H1 (cell line): ENCODE results near the gene NR4A3. TPM values are rescaled to one million over a fixed set of nuclear protein-coding genes. Genes with fewer than 3 reads are reported as not detected.

ENCODE experiments used
- CTCF ChIA-PET: fragments of 300-600 bp; sonication (Branson Sonifier 250); formaldehyde crosslinking; loops from one replicate; lab custom pipeline; 2021; ENCODE audit not compliant: partially characterized antibody; lab: Charles Lee
- POLR2A ChIA-PET: fragments of 300-600 bp; sonication (Branson Sonifier 250); formaldehyde crosslinking; loops from one replicate; lab custom pipeline; 2021; ENCODE audit warnings: inconsistent platforms; ENCODE audit not compliant: partially characterized antibody; lab: Charles Lee
- DNase-seq, 2 experiments: peaks; one replicate each; pipeline versions ENCODE4 v3.0.0 to v3.0.0-alpha.2; 2010 to 2022; ENCODE audit warnings: low spot score in 2 of 2, low read depth in 1 of 2, mixed read lengths in 1 of 2
- FAIRE-seq: peaks from 2 replicates; lab custom pipeline; 2011; peaks lifted over from hg19 to GRCh38; lab: Jason Lieb, UNC
- H2AFZ ChIP-seq: 2 replicates; pipeline ENCODE4 v1.8.1; 2012; ENCODE audit warnings: low read length, inconsistent platforms
- H2AK5ac ChIP-seq: 2 replicates; pipeline ENCODE4 v1.6.1; 2013; ENCODE audit warnings: low read depth, low read length
- H2BK120ac ChIP-seq: replicated peaks from 2 replicates; pipeline ENCODE3; 2013; ENCODE audit warnings: low read depth, low read length, inconsistent platforms
- H2BK12ac ChIP-seq: 2 replicates; pipeline ENCODE4 v1.6.1; 2013; ENCODE audit warnings: low read depth, low read length
- H2BK15ac ChIP-seq: 2 replicates; pipeline ENCODE4 v1.6.1; 2013; ENCODE audit warnings: low read length
- H2BK20ac ChIP-seq: 2 replicates; pipeline ENCODE4 v1.6.1; 2013; ENCODE audit warnings: low read length
- H2BK5ac ChIP-seq: 2 replicates; pipeline ENCODE4 v1.6.1; 2013; ENCODE audit warnings: low read depth, low read length
- H3K14ac ChIP-seq: 2 replicates; pipeline ENCODE4 v1.6.1; 2013; ENCODE audit warnings: inconsistent platforms; ENCODE audit not compliant: insufficient read length
- H3K18ac ChIP-seq: 2 replicates; pipeline ENCODE4 v1.6.1; 2013; ENCODE audit warnings: low read length; ENCODE audit errors: extremely low read depth
- H3K23ac ChIP-seq: 2 replicates; pipeline ENCODE4 v1.6.1; 2013; ENCODE audit warnings: inconsistent platforms; ENCODE audit not compliant: insufficient read length
- H3K23me2 ChIP-seq: 2 replicates; pipeline ENCODE4 v1.6.1; 2013; ENCODE audit warnings: low read depth, low read length
- H3K27ac ChIP-seq: 2 replicates; pipeline ENCODE4 v1.6.1; 2011; ENCODE audit warnings: low read depth, low read length, inconsistent platforms
- H3K27me3 ChIP-seq, 4 experiments: replicated peaks in 1 of 4; 1 replicate in 1 of 4; 2 replicates in 3 of 4; pipeline versions ENCODE4 v1.6.1 to v1.8.1; 2011 to 2013; ENCODE audit warnings: low read length in 3 of 4, mild to moderate bottlenecking in 3 of 4, inconsistent platforms in 2 of 4, mixed read lengths in 2 of 4, moderate library complexity in 1 of 4; ENCODE audit not compliant: control insufficient read depth in 3 of 4, insufficient read depth in 3 of 4; ENCODE audit errors: extremely low read depth in 1 of 4
- H3K36me3 ChIP-seq, 4 experiments: 2 replicates each; pipeline versions ENCODE4 v1.6.1 to v1.8.1; 2011 to 2013; ENCODE audit warnings: mild to moderate bottlenecking in 4 of 4, low read length in 3 of 4, moderate library complexity in 2 of 4, control low read depth in 1 of 4, inconsistent platforms in 1 of 4; ENCODE audit not compliant: insufficient read depth in 4 of 4, control insufficient read depth in 2 of 4
- H3K4ac ChIP-seq: replicated peaks from 2 replicates; pipeline ENCODE3; 2013; ENCODE audit warnings: low read length, low read depth, mixed read lengths, inconsistent platforms; ENCODE audit not compliant: insufficient read length
- H3K4me1 ChIP-seq, 4 experiments: replicated peaks in 1 of 4; 1 replicate in 1 of 4; 2 replicates in 3 of 4; pipeline versions ENCODE4 v1.6.1 to v1.8.1; 2011 to 2013; ENCODE audit warnings: low read length in 3 of 4, inconsistent platforms in 2 of 4, mixed read lengths in 1 of 4; ENCODE audit not compliant: insufficient read depth in 4 of 4, control insufficient read depth in 3 of 4
- H3K4me2 ChIP-seq, 2 experiments: 2 replicates each; pipeline versions ENCODE4 v1.6.1 to v1.8.1; 2011 to 2013; ENCODE audit warnings: low read depth in 2 of 2, low read length in 2 of 2, control low read depth in 1 of 2, inconsistent platforms in 1 of 2, mild to moderate bottlenecking in 1 of 2; ENCODE audit not compliant: insufficient read depth in 1 of 2
- H3K4me3 ChIP-seq, 4 experiments: fragments of 200-600, 300-600 bp in 1 of 4; sonication (generic), shearing (Covaris generic), sonication (Bioruptor Twin) in 1 of 4; 2 replicates each; pipeline versions ENCODE4 v1.5.1 to v1.8.1; 2011 to 2016; ENCODE audit warnings: low read length in 4 of 4, low read depth in 3 of 4, control low read depth in 2 of 4, inconsistent platforms in 2 of 4, mild to moderate bottlenecking in 2 of 4, mixed read lengths in 1 of 4, moderate library complexity in 1 of 4; ENCODE audit not compliant: insufficient read depth in 2 of 4; ENCODE audit errors: extremely low read depth in 1 of 4
- H3K56ac ChIP-seq: replicated peaks from 2 replicates; pipeline ENCODE3; 2013; ENCODE audit warnings: low read depth, mild to moderate bottlenecking, mixed read lengths, low read length, inconsistent platforms; ENCODE audit not compliant: insufficient read length
- H3K79me1 ChIP-seq: 2 replicates; pipeline ENCODE4 v1.6.1; 2013; ENCODE audit warnings: low read depth, low read length, control low read depth
- H3K79me2 ChIP-seq, 2 experiments: 2 replicates each; pipeline versions ENCODE4 v1.6.1 to v1.8.1; 2012 to 2013; ENCODE audit warnings: low read length in 2 of 2, mild to moderate bottlenecking in 2 of 2, inconsistent platforms in 1 of 2; ENCODE audit not compliant: insufficient read depth in 2 of 2, control insufficient read depth in 1 of 2
- H3K9ac ChIP-seq, 4 experiments: replicated peaks in 1 of 4; 1 replicate in 1 of 4; 2 replicates in 3 of 4; pipeline versions ENCODE4 v1.6.1 to v1.8.1; 2011 to 2013; ENCODE audit warnings: low read depth in 3 of 4, low read length in 3 of 4, control low read depth in 2 of 4, mild to moderate bottlenecking in 2 of 4, moderate library complexity in 2 of 4, inconsistent platforms in 1 of 4; ENCODE audit errors: extremely low read depth in 1 of 4
- H3K9me3 ChIP-seq, 2 experiments: 2 replicates each; pipeline versions ENCODE4 v1.6.1 to v1.8.1; 2012 to 2013; ENCODE audit warnings: mild to moderate bottlenecking in 2 of 2, moderate library complexity in 2 of 2, control low read depth in 1 of 2, inconsistent platforms in 1 of 2, low read depth in 1 of 2, low read length in 1 of 2, mixed read lengths in 1 of 2; ENCODE audit not compliant: insufficient read depth in 2 of 2
- H4K20me1 ChIP-seq, 2 experiments: replicated peaks in 1 of 2; 2 replicates each; pipeline versions ENCODE3 to v1.8.1; 2011 to 2013; ENCODE audit warnings: inconsistent platforms in 2 of 2, low read length in 2 of 2, mild to moderate bottlenecking in 1 of 2; ENCODE audit not compliant: insufficient read depth in 2 of 2, control insufficient read depth in 1 of 2
- H4K5ac ChIP-seq: 2 replicates; pipeline ENCODE4 v1.6.1; 2013; ENCODE audit warnings: low read length, low read depth, mixed read lengths, inconsistent platforms; ENCODE audit not compliant: insufficient read length
- H4K8ac ChIP-seq: 2 replicates; pipeline ENCODE4 v1.8.0; 2013; ENCODE audit warnings: mild to moderate bottlenecking, moderate library complexity, low read length, inconsistent platforms; ENCODE audit not compliant: insufficient read depth; ENCODE audit errors: extremely low read depth
- H4K91ac ChIP-seq: replicated peaks from 2 replicates; pipeline ENCODE3; 2013; ENCODE audit warnings: low read length, mixed read lengths, inconsistent platforms; ENCODE audit not compliant: insufficient read length
- GTF2F1 ChIP-seq: IDR thresholded peaks from 2 replicates; pipeline ENCODE4 v1.6.1; 2012; ENCODE audit warnings: low read depth, low read length, improper control_type of control experiment, borderline replicate concordance
- WGBS, 2 experiments: shearing (Covaris generic) in 1 of 2; methylation state at CpG; one replicate each; pipeline versions ENCODE4 v1.1.6 to v1.1.7; 2013 to 2015; ENCODE audit warnings: low lambda C conversion rate in 2 of 2, mixed read lengths in 2 of 2, inconsistent platforms in 1 of 2, low coverage in 1 of 2, missing lambda C conversion rate in 1 of 2; ENCODE audit not compliant: insufficient replicate concordance in 2 of 2, insufficient coverage in 1 of 2, insufficient read length in 1 of 2; ENCODE audit errors: extremely low coverage in 1 of 2, missing lambda C conversion rate in 1 of 2; 5-methylcytosine and 5-hydroxymethylcytosine counted together
- polyA plus RNA-seq, 7 experiments: library from polyadenylated mRNA; depleted of rRNA in 3 of 7; stranded (reverse) in 5 of 7; unstranded in 2 of 7; fragments of >200 nt in 5 of 7; fragments of 200-250 nt in 2 of 7; gene quantifications; 1 replicate in 5 of 7; 2 replicates in 1 of 7; 4 replicates in 1 of 7; pipeline versions ENCODE4 v1.2.1 to v1.2.3, GENCODE V29; 2011 to 2013; ENCODE audit warnings: missing spikeins in 2 of 7, mixed read lengths in 2 of 7
- total RNA-seq: library from RNA; stranded (reverse); fragmentation: NEBNext Ultra II Directional; extraction: Animal tissue kit (Norgen Biotek cat#: 25700); gene quantifications from 2 replicates; pipeline ENCODE4 v1.2.1, GENCODE V29; 2021

The NR4A3 gene
- total and polyA plus RNA-seq, 2 of the 8 experiments (the other 6 are each of a cell fraction or from before 2014, with no cell fraction given), result 0.05 to 0.30 TPM

GRCh38 chr9:99796231-99796630 lies 25.5 kb upstream of the NR4A3 start:
- 87% methylated on average over 1 of the region's 1 CpG; no CpG with 5 or more reads in 1 of the 2 experiments for WGBS, 2 experiments
- H2BK20ac ChIP-seq, result no peak overlapping the region
- H3K56ac ChIP-seq, result no peak overlapping the region
- no peak overlapping the region for H2BK15ac ChIP-seq
- no peaks in the 10 kb centered on the region for H3K79me2 ChIP-seq
- H4K8ac ChIP-seq, result no peak overlapping the region
- DNase-seq, result no peak
- no peak for FAIRE-seq
- H2BK120ac ChIP-seq, result no peak overlapping the region
- CTCF ChIA-PET, result interaction anchor here (0.8 kb wide), 1 partner anchor 15 kb away, joined by 4 read pairs; no protein-coding TSS in a partner anchor
- no peak overlapping the region for H2BK12ac ChIP-seq
- H3K23me2 ChIP-seq, result no peaks in the 10 kb centered on the region
- no peak overlapping the region for H2AK5ac ChIP-seq
- no peak overlapping the region for H2BK5ac ChIP-seq
- no peaks in the 10 kb centered on the region for H3K36me3 ChIP-seq
- no peak overlapping the region for H3K4me2 ChIP-seq
- no peaks in the 10 kb centered on the region for H3K27me3 ChIP-seq
- H3K4me3 ChIP-seq, result no peak overlapping the region
- H3K4ac ChIP-seq, result no peak overlapping the region
- H3K4me1 ChIP-seq, result no peaks in the 10 kb centered on the region
- no peak overlapping the region for H3K18ac ChIP-seq
- no peak overlapping the region for H3K9ac ChIP-seq
- TF ChIP-seq GTF2F1, result no peak
- POLR2A ChIA-PET, result no interaction called here
- no peak overlapping the region for H4K91ac ChIP-seq
- no peaks in the 10 kb centered on the region for H4K20me1 ChIP-seq
- H3K27ac ChIP-seq, result no peak overlapping the region
- H2AFZ ChIP-seq, result no peak overlapping the region
- H3K23ac ChIP-seq, result no peak overlapping the region
- H3K14ac ChIP-seq, result no peak overlapping the region
- no peaks in the 10 kb centered on the region for H3K79me1 ChIP-seq
- H4K5ac ChIP-seq, result no peak overlapping the region
- H3K9me3 ChIP-seq, result no peaks in the 10 kb centered on the region
